Measurements from ENCODE around the gene GPX5.

GRCh38 chr6:28551891-28552666, 26.4 kb downstream of the GPX5 start:
- TF ChIP-seq, protein P1, sequence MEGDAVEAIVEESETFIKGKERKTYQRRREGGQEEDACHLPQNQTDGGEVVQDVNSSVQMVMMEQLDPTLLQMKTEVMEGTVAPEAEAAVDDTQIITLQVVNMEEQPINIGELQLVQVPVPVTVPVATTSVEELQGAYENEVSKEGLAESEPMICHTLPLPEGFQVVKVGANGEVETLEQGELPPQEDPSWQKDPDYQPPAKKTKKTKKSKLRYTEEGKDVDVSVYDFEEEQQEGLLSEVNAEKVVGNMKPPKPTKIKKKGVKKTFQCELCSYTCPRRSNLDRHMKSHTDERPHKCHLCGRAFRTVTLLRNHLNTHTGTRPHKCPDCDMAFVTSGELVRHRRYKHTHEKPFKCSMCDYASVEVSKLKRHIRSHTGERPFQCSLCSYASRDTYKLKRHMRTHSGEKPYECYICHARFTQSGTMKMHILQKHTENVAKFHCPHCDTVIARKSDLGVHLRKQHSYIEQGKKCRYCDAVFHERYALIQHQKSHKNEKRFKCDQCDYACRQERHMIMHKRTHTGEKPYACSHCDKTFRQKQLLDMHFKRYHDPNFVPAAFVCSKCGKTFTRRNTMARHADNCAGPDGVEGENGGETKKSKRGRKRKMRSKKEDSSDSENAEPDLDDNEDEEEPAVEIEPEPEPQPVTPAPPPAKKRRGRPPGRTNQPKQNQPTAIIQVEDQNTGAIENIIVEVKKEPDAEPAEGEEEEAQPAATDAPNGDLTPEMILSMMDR (conservative IDR thresholded peaks at IDR 0.05; ENCODE audit: low read depth in 2 of 2): no peak
- no peak for TF ChIP-seq JUNB (IDR thresholded peaks at IDR 0.05; ENCODE audit: unreplicated experiment)
- no peak for TF ChIP-seq POLR2AphosphoS5 (IDR thresholded peaks at IDR 0.05; ENCODE audit: low read depth)
- no peak for TF ChIP-seq REST (IDR thresholded peaks at IDR 0.05; ENCODE audit: unreplicated experiment)
- TF ChIP-seq EZH2 (IDR thresholded peaks at IDR 0.05; ENCODE audit: low read depth, unreplicated experiment): no peak
- TF ChIP-seq CREB1 (CRISPR knock-in tag; IDR thresholded peaks at IDR 0.05; ENCODE audit: low read depth): no peak
- no peak for TF ChIP-seq ZNF114 (CRISPR knock-in tag; IDR thresholded peaks at IDR 0.05)
- TF ChIP-seq ZNF331 (CRISPR knock-in tag; IDR thresholded peaks at IDR 0.05; ENCODE audit: low read depth): no peak
- TF ChIP-seq EZH2phosphoT487 (IDR thresholded peaks at IDR 0.05; ENCODE audit: unreplicated experiment): no peak
- no peak for TF ChIP-seq ETS1 (IDR thresholded peaks at IDR 0.05)
- no peak for TF ChIP-seq STAT1 (IDR thresholded peaks at IDR 0.05; ENCODE audit: unreplicated experiment)
- TF ChIP-seq, protein P2, sequence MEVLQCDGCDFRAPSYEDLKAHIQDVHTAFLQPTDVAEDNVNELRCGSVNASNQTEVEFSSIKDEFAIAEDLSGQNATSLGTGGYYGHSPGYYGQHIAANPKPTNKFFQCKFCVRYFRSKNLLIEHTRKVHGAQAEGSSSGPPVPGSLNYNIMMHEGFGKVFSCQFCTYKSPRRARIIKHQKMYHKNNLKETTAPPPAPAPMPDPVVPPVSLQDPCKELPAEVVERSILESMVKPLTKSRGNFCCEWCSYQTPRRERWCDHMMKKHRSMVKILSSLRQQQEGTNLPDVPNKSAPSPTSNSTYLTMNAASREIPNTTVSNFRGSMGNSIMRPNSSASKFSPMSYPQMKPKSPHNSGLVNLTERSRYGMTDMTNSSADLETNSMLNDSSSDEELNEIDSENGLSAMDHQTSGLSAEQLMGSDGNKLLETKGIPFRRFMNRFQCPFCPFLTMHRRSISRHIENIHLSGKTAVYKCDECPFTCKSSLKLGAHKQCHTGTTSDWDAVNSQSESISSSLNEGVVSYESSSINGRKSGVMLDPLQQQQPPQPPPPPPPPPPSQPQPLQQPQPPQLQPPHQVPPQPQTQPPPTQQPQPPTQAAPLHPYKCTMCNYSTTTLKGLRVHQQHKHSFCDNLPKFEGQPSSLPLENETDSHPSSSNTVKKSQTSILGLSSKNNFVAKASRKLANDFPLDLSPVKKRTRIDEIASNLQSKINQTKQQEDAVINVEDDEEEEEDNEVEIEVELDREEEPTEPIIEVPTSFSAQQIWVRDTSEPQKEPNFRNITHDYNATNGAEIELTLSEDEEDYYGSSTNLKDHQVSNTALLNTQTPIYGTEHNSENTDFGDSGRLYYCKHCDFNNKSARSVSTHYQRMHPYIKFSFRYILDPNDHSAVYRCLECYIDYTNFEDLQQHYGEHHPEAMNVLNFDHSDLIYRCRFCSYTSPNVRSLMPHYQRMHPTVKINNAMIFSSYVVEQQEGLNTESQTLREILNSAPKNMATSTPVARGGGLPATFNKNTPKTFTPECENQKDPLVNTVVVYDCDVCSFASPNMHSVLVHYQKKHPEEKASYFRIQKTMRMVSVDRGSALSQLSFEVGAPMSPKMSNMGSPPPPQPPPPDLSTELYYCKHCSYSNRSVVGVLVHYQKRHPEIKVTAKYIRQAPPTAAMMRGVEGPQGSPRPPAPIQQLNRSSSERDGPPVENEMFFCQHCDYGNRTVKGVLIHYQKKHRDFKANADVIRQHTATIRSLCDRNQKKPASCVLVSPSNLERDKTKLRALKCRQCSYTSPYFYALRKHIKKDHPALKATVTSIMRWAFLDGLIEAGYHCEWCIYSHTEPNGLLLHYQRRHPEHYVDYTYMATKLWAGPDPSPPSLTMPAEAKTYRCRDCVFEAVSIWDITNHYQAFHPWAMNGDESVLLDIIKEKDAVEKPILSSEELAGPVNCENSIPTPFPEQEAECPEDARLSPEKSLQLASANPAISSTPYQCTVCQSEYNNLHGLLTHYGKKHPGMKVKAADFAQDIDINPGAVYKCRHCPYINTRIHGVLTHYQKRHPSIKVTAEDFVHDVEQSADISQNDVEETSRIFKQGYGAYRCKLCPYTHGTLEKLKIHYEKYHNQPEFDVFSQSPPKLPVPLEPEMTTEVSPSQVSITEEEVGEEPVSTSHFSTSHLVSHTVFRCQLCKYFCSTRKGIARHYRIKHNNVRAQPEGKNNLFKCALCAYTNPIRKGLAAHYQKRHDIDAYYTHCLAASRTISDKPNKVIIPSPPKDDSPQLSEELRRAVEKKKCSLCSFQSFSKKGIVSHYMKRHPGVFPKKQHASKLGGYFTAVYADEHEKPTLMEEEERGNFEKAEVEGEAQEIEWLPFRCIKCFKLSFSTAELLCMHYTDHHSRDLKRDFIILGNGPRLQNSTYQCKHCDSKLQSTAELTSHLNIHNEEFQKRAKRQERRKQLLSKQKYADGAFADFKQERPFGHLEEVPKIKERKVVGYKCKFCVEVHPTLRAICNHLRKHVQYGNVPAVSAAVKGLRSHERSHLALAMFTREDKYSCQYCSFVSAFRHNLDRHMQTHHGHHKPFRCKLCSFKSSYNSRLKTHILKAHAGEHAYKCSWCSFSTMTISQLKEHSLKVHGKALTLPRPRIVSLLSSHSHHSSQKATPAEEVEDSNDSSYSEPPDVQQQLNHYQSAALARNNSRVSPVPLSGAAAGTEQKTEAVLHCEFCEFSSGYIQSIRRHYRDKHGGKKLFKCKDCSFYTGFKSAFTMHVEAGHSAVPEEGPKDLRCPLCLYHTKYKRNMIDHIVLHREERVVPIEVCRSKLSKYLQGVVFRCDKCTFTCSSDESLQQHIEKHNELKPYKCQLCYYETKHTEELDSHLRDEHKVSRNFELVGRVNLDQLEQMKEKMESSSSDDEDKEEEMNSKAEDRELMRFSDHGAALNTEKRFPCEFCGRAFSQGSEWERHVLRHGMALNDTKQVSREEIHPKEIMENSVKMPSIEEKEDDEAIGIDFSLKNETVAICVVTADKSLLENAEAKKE (CRISPR knock-in tag; IDR thresholded peaks at IDR 0.05): no peak
- TF ChIP-seq NANOG (IDR thresholded peaks at IDR 0.05; ENCODE audit: borderline replicate concordance): no peak

Measured in GM23338 (cell line).